ENCODE measurements around the gene MRPL10. TPM values are rescaled to one million over a fixed set of nuclear protein-coding genes. Genes with fewer than 3 reads are reported as not detected.
A peak's percentile ranks its signal among the peaks of the same experiment; 100 is the strongest.

The MRPL10 gene
- polyA plus RNA-seq, 1 donor: 68.7 TPM

DNA sequence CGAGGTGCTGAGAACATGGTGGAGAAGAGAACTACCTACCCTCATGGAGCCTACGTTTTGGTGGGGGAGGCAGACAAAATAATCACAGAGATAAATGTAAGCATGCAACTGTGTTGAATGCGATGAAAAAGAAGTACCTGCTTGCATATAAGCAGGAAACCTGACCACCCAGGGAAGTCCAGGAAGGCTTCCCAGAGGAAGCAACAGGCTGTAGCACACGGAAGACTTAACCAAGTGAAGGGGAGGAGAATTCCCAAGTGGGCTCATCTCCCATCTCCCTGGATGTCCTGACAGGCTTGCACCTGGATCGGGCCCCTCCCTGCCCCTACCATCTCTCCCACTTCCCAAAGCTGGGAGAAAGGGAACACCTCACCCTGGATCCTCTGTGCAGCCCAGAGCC is 7.7 kb upstream of the MRPL10 start:
- no peak for DNase-seq

GRCh38 chr17:47838636-47839035 is 7.3 kb upstream of the MRPL10 start:
- no peak for DNase-seq

GRCh38 chr17:47837401-47838039 is 6.2 kb upstream of the MRPL10 start:
- DNase-seq: no peak

- no peak for DNase-seq
Observed at GRCh38 chr17:47836601-47837000, 5.3 kb upstream of the MRPL10 start.

GRCh38 chr17:47834756-47835155 is 3.4 kb upstream of the MRPL10 start:
- no peak for DNase-seq

DNA sequence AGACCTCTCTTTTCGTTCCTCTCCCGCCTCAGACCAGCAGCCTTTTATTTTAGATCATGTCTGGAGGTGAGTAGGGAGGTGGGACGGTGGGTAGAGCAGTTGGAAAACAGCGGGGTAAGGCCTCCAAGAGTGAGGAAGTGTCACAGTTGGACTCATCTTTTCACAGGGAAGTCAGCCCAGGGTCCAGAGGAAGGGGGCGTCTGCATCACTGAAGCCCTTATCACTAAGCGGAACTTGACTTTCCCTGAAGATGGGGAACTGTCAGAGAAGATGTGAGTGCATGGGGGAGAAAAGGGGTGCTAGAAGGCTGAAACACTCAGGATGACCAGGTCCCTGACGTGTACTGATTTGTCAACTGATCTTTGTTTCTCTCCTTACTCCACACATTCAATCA is 590 bp upstream of the MRPL10 start:
- DNase-seq: no peak

- no peak for DNase-seq
Observed at GRCh38 chr17:47830396-47831002, 842 bp downstream of the MRPL10 start.

DNA sequence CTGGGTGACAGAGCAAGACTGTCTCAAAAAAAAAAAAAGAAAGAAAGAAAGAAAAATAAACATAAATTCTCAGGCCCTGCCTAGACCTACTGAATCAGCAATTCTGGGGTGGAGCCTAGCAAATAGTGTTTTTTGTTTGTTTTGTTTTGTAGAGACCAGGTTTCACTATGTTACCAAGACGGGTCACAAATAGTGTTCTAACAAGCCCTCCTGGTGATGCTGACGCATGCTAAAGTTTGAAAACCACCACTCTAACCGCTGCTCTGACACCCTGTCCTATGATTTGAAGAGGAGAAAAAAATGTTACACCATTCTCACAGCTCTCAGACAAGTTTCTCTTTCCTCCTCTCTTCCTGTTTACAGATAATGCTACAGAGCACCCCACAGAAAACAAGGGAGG is 1.5 kb downstream of the MRPL10 start:
- DNase-seq: no peak

DNA sequence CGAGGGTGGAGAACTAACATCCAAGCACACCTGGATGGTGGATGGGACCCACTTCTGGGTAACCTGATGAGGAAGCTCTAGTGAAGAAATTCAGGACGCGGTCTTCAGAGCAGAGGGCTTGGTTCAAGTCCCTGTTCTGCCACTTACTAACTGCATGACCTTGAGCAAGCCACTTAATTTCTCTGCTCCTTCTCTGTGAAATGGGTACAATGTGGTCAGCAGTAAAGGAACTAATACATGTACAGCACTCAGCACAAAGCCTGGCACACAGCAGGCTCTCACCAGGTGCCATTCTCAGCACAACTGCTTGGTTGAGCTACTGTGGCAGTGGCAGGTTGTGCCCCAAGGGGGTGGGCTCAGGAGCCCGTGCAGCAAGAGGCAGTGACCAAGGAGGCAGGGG is 7.8 kb downstream of the MRPL10 start:
- no peak for DNase-seq

- DNase-seq: no peak
Observed at GRCh38 chr17:47822785-47823184, 8.6 kb downstream of the MRPL10 start.

- DNase-seq: peak; percentile 72
Observed at GRCh38 chr17:47821424-47822391, 9.6 kb downstream of the MRPL10 start, which contains the start of gene OSBPL7. Gene OSBPL7 (minus strand): TSS chr17:47821794. CDS start chr17:47820278, 1,516 bp downstream.

DNA sequence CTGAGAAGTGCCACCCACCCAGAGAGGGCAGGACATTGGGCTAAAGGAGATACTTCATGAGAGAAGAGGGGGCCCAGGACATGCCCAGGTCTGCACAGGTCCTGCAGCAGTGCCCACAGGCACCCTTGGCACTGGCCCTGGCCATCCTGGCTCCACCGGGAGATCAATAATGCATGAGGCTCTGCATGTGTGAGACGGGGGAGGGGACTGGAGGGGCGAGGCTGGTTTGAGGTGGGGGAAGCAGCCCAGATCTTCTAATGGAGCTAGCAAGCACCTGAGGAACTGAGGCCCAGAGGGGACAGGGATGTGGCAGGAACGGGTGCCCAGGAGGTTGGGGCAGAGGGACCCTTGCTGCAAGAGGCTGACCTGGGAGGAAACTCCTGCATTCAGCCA is 10.3 kb downstream of the MRPL10 start:
- no peak for DNase-seq

DNA sequence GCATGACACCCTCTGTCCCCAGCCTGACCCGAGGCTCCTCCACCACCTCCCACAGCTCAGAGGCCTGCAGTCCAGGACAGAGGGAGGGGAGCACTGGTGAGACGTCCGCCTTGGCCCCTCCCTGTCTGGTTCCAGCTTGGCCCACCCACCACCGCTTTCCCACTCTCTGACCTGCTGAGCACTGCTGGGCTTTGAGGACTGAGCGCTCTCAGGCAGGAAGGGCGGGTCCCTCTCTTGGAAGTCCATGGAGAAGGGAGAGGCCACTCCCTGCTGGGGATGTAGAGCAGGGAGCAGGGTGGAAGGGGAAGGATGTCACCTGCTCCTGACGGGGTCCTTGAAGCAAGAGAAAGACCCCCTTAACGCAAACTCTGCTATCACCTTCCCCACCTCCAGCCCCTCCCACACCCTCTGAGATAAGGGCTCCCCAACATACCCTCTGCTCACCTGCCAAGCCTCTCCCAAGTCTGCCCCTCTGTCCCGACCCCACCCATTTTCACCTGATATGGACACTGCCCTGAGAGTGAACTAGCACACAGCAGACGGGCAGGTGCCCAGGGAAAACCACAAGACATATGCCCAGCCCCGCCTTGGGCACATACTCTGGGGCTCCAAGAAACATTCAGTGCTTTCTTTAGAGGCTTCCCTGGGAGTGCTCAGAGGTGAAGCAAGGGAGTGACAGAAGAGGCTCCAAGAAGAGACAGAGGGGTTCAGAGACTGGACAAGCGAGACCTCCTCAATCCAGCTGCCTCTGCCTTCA is 11.1 kb downstream of the MRPL10 start:
- no peak for DNase-seq

GRCh38 chr17:47819475-47819874 is 11.9 kb downstream of the MRPL10 start:
- no peak for DNase-seq

DNA sequence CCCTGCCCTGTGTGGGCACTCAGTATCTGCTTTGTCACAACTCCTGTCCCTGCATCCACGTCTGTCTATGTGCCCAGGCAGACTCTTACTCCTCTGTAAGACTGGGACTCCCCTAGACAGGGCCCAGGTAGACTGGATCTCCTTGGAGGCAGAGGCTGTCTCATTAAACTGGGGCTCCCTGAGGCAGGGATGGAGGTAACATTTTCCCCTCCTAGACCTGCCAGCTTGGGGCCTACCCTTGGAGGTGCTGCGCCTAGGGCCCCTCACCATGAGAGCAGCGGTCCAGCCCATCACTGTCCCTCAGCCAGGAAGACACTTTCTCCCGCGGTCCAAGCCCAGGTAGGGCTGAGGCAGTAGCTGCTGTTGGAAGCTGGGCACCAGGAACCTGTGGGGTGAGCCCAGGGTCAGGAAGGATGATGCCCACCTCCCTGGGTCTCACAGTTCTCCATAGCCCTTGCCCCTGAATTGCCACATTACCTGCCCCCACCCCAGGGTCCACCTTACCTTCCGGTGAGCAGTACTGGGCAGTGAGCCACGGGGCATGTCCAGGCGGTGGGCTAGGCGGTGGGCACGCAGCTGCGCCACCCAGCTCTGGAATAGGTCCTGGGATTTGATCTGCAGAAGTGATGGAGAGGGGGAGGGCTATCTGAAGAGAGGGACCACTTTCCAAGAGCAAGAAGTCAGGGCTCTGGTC is 13.2 kb downstream of the MRPL10 start:
- DNase-seq: no peak

DNA sequence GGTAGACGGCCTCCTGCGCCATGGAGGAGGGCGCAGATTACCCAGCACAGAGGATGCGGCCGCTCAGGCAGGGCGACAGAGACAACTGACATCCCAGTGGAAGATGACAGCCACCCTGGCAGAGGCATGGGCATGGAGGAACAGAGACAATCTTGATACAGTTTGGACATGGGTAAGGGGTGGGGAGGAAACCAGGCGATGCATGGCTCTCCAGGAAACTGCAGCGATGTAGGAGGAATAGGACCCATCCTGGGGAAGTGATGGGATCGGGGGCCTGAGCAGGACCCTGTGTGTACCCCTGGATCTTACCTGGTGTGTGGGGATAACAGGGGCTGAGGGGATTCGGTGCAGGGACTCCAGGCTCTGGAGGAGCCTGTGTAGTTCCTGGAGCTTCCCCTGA is 14.4 kb downstream of the MRPL10 start:
- no peak for DNase-seq

- no peak for DNase-seq
Observed at GRCh38 chr17:47816111-47816735, 15.1 kb downstream of the MRPL10 start.

GRCh38 chr17:47815106-47815918 is 16.0 kb downstream of the MRPL10 start:
- DNase-seq: no peak

DNA sequence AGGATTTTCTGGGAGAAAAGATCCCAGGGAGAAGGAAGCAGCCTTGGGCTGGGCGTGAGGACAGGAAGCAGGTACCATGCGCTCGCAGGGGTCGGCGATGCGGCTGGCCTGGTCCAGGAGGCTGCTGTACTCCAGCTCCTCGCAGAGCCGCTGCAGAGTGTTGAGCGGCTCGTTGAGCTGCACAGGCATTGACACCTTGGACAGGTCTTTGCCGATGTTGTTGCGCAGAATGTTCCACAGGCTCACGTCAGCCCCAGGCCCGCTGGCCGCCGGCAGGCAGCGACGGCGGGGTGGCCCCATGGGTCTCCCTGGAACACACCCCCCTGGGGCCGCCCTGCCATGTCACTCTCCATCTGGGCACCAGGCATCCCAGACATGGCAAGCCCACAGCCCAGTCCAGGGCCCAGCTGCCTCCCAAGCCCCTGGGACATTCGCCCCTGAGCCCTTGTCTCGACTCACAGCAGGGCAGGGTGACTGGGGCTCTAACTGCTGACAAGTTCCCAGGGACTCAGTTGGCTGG is 17.8 kb downstream of the MRPL10 start:
- no peak for DNase-seq

DNA sequence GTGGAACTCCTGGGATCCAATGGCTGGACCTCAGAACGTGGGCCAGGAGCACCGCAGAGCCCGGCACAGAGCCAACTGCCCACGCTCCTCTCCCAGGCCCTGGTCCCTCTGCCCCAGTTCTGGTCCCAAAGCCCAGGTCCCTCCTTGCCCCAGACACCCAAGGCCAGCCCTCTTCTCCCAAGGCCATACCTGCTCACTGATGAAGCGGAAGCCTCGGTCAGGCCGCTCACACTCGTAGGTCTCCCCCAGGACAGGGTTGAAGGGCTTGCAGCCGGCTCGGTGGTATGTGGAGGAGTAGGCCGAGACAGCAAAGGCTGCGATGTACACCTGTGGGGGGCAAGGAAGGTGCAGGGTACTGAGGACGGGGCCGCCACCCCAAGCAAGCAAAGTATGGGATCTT is 18.3 kb downstream of the MRPL10 start:
- DNase-seq: no peak
